ENCODE results near the gene BAIAP2L2. TPM values are rescaled to one million over a fixed set of nuclear protein-coding genes. Genes with fewer than 3 reads are reported as not detected.

BAIAP2L2 gene
- total RNA-seq, 4 donors from 2014 or later: 0.58 TPM; not detected in 3

- no peaks in the 10 kb centered on the region for H3K9me3 ChIP-seq
- no peak overlapping the region for H3K4me3 ChIP-seq
- peaks cover 0 to 5% of the 10 kb centered on the region in 2 donors for H3K36me3 ChIP-seq
- no peak overlapping the region for H3K27ac ChIP-seq
- TF ChIP-seq EP300 (IDR thresholded peaks at IDR 0.05) (no peak), CTCF (IDR thresholded peaks at IDR 0.05) (no peak), POLR2AphosphoS5 (IDR thresholded peaks at IDR 0.05) (no peak), POLR2A (IDR thresholded peaks at IDR 0.05) (no peak)
- WGBS, 2 donors (ENCODE audit: low coverage in 1 of 2): 73 to 80% methylated on average over 1 to 9 of the region's 17 CpGs
- no peaks in the 10 kb centered on the region for H3K27me3 ChIP-seq
- H3K4me1 ChIP-seq: peaks cover 0 to 15% (median 0%) of the 10 kb centered on the region in 3 donors
- ATAC-seq: no peak
Observed at GRCh38 chr22:38106814-38107578, 3.5 kb downstream of the BAIAP2L2 start.

GRCh38 chr22:38104084-38104483, 6.4 kb downstream of the BAIAP2L2 start:
- Histone ChIP-seq H3K27ac (no peak overlapping the region), H3K4me1 (peaks cover 0 to 9% (median 0%) of the 10 kb centered on the region in 3 donors), H3K4me3 (no peak overlapping the region), H3K36me3 (no peaks in the 10 kb centered on the region), H3K9me3 (no peaks in the 10 kb centered on the region), H3K27me3 (no peaks in the 10 kb centered on the region)
- TF ChIP-seq POLR2AphosphoS5 (IDR thresholded peaks at IDR 0.05) (no peak), POLR2A (IDR thresholded peaks at IDR 0.05) (no peak), EP300 (IDR thresholded peaks at IDR 0.05) (no peak), CTCF (IDR thresholded peaks at IDR 0.05) (peak in 3 of 4 experiments; percentile 52 to 57 (median 54))
- ATAC-seq: no peak
- 68 to 84% methylated on average over 3 to 5 of the region's 6 CpGs for WGBS, 2 donors (ENCODE audit: low coverage in 1 of 2)

GRCh38 chr22:38103641-38104040, 6.8 kb downstream of the BAIAP2L2 start:
- ATAC-seq: no peak
- WGBS, 2 donors (ENCODE audit: low coverage in 1 of 2): 74 to 75% methylated on average over 2 to 8 of the region's 8 CpGs
- H3K4me1 ChIP-seq: peaks cover 0 to 11% (median 0%) of the 10 kb centered on the region in 3 donors
- H3K4me3 ChIP-seq: no peak overlapping the region
- H3K36me3 ChIP-seq: no peaks in the 10 kb centered on the region
- no peaks in the 10 kb centered on the region for H3K27me3 ChIP-seq
- no peak for TF ChIP-seq EP300 (IDR thresholded peaks at IDR 0.05)
- no peak for TF ChIP-seq POLR2AphosphoS5 (IDR thresholded peaks at IDR 0.05)
- no peak for TF ChIP-seq CTCF (IDR thresholded peaks at IDR 0.05)
- TF ChIP-seq POLR2A (IDR thresholded peaks at IDR 0.05): no peak
- no peaks in the 10 kb centered on the region for H3K9me3 ChIP-seq
- no peak overlapping the region for H3K27ac ChIP-seq

- no peak overlapping the region for H3K27ac ChIP-seq
- WGBS, 2 donors (ENCODE audit: low coverage in 1 of 2): 18 to 47% methylated on average over 2 to 3 of the region's 9 CpGs
- peaks cover 0 to 12% (median 5%) of the 10 kb centered on the region in 3 donors for H3K4me1 ChIP-seq
- H3K36me3 ChIP-seq: no peaks in the 10 kb centered on the region
- ATAC-seq: no peak
- TF ChIP-seq CTCF (IDR thresholded peaks at IDR 0.05) (no peak), EP300 (IDR thresholded peaks at IDR 0.05) (no peak), POLR2AphosphoS5 (IDR thresholded peaks at IDR 0.05) (no peak), POLR2A (IDR thresholded peaks at IDR 0.05) (no peak)
- H3K27me3 ChIP-seq: no peaks in the 10 kb centered on the region
- H3K9me3 ChIP-seq: no peaks in the 10 kb centered on the region
- H3K4me3 ChIP-seq: no peak overlapping the region
Observed at GRCh38 chr22:38098410-38099249, 11.9 kb downstream of the BAIAP2L2 start.
